Parathyroid adenoma (tissue), 2 donors: ENCODE results near the gene GRIK2.

Experiments
- H2AFZ ChIP-seq: fragments of 300-600 bp; sonication (generic); one replicate; pipeline ENCODE4 v1.7.0; 2017; ENCODE audit warnings: antibody characterized with exemption, mild to moderate bottlenecking
- H3K27ac ChIP-seq: fragments of 300-600 bp; sonication (generic); one replicate; pipeline ENCODE4 v1.7.0; 2017
- H3K27me3 ChIP-seq: fragments of 300-600 bp; sonication (generic); one replicate; pipeline ENCODE4 v1.7.0; 2017; ENCODE audit warnings: low read length; ENCODE audit not compliant: control insufficient read depth, insufficient read depth
- H3K36me3 ChIP-seq: fragments of 300-600 bp; sonication (generic); one replicate; pipeline ENCODE4 v1.7.0; 2017; ENCODE audit warnings: low read length; ENCODE audit not compliant: control insufficient read depth, insufficient read depth
- H3K4me1 ChIP-seq: fragments of 300-600 bp; sonication (generic); one replicate; pipeline ENCODE4 v1.7.0; 2017; ENCODE audit warnings: control low read depth
- H3K4me2 ChIP-seq: fragments of 300-600 bp; sonication (generic); one replicate; pipeline ENCODE4 v1.7.0; 2017; ENCODE audit warnings: low read length
- H3K4me3 ChIP-seq: fragments of 300-600 bp; sonication (generic); one replicate; pipeline ENCODE4 v1.7.0; 2017; ENCODE audit warnings: low read depth, low read length
- H3K79me2 ChIP-seq: fragments of 300-600 bp; sonication (generic); one replicate; pipeline ENCODE4 v1.7.0; 2017; ENCODE audit warnings: control low read depth
- H3K9ac ChIP-seq: fragments of 300-600 bp; sonication (generic); one replicate; pipeline ENCODE4 v1.7.0; 2017; ENCODE audit warnings: mild to moderate bottlenecking
- H3K9me3 ChIP-seq: fragments of 300-600 bp; sonication (generic); one replicate; pipeline ENCODE4 v1.7.0; 2017; ENCODE audit warnings: low read length; ENCODE audit not compliant: control insufficient read depth
- CTCF ChIP-seq: fragments of 300-600 bp; sonication (generic); IDR thresholded peaks from one replicate; pipeline ENCODE4 v1.7.0; 2017; ENCODE audit warnings: antibody characterized with exemption, mild to moderate bottlenecking
- donor health status: primary hyperparathyroidism.

GRIK2 gene

GRCh38 chr6:101847690-101848089, 454.2 kb downstream of the GRIK2 start:
- H3K4me2 ChIP-seq: no peak overlapping the region
- no peak overlapping the region for H3K27ac ChIP-seq
- no peak overlapping the region for H2AFZ ChIP-seq
- no peaks in the 10 kb centered on the region for H3K79me2 ChIP-seq
- H3K9me3 ChIP-seq: no peaks in the 10 kb centered on the region
- no peaks in the 10 kb centered on the region for H3K27me3 ChIP-seq
- TF ChIP-seq CTCF: no peak
- H3K4me3 ChIP-seq: no peak overlapping the region
- H3K4me1 ChIP-seq: no peaks in the 10 kb centered on the region
- H3K36me3 ChIP-seq: no peaks in the 10 kb centered on the region
- no peak overlapping the region for H3K9ac ChIP-seq

GRCh38 chr6:101851911-101852310, 458.4 kb downstream of the GRIK2 start:
- no peak for TF ChIP-seq CTCF
- H3K79me2 ChIP-seq: no peaks in the 10 kb centered on the region
- H3K9ac ChIP-seq: no peak overlapping the region
- H3K36me3 ChIP-seq: no peaks in the 10 kb centered on the region
- no peak overlapping the region for H2AFZ ChIP-seq
- H3K9me3 ChIP-seq: no peaks in the 10 kb centered on the region
- no peak overlapping the region for H3K27ac ChIP-seq
- H3K4me3 ChIP-seq: no peak overlapping the region
- no peaks in the 10 kb centered on the region for H3K27me3 ChIP-seq
- no peak overlapping the region for H3K4me2 ChIP-seq
- H3K4me1 ChIP-seq: no peaks in the 10 kb centered on the region

- no peaks in the 10 kb centered on the region for H3K4me1 ChIP-seq
- H3K9me3 ChIP-seq: no peaks in the 10 kb centered on the region
- H3K4me3 ChIP-seq: no peak overlapping the region
- no peak overlapping the region for H2AFZ ChIP-seq
- no peak for TF ChIP-seq CTCF
- H3K9ac ChIP-seq: no peak overlapping the region
- H3K36me3 ChIP-seq: no peaks in the 10 kb centered on the region
- H3K27me3 ChIP-seq: no peaks in the 10 kb centered on the region
- H3K79me2 ChIP-seq: no peaks in the 10 kb centered on the region
- no peak overlapping the region for H3K27ac ChIP-seq
- no peak overlapping the region for H3K4me2 ChIP-seq
Measured at GRCh38 chr6:101853231-101854085, 459.9 kb downstream of the GRIK2 start.

DNA sequence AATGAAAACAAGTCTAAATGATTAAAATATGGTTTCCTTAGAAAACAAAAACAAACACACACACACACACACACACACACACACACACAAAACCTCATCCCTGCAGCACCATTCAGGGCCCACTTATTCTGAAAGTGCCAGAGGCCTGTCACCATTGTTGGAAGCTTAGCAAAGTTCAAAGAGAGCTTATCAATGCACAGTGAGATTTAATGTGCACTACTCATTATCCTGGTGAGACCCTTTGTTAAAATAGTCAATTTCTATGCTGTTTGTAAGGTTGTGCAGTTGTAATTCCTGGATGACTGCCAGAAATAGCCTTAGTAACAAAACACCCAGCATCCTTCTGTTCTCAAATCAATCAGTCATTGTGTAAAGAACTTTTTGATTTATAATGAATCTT, 482.9 kb downstream of the GRIK2 start:
- Histone ChIP-seq H3K79me2 (no peaks in the 10 kb centered on the region), H3K4me2 (no peak overlapping the region), H3K27ac (no peak overlapping the region), H3K4me3 (no peak overlapping the region), H3K27me3 (no peaks in the 10 kb centered on the region), H3K36me3 (no peaks in the 10 kb centered on the region), H3K9me3 (no peaks in the 10 kb centered on the region), H2AFZ (no peak overlapping the region), H3K9ac (no peak overlapping the region), H3K4me1 (no peaks in the 10 kb centered on the region)
- TF ChIP-seq CTCF: no peak
